Neural progenitor cell (in vitro differentiated cells): ENCODE results near the gene POLR1G.

Experiments used
- EZH2 ChIP-seq: fragments of 200-600 bp; sonication (generic); IDR thresholded peaks from 2 replicates; pipeline ENCODE4 v1.6.1; 2017; ENCODE audit warnings: antibody characterized with exemption, mild to moderate bottlenecking, moderate library complexity
- TF ChIP-seq, protein P1 (sequence below): fragments of 200-600 bp; sonication (generic); IDR thresholded peaks from 2 replicates; pipeline ENCODE4 v1.5.1; 2017; ENCODE audit warnings: antibody characterized with exemption, mild to moderate bottlenecking

DNA sequence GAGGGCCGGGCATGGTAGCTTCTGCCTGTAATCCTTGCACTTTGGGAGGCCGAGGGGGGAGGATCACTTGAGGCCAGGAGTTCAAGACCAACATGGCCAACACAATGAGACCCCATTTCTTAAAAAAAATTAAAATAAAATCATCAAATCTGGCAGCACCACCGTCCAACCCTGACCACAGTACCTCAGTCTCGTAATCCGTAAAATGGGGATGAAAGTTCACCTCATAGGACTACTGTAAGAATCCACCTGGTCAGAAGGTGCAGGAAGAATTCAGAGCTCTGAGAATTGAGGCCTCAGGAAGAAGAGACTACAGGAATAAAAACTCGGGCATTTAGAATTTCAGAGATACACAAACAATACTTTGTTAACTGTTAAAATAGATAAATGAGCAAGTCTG, 4.6 kb upstream of the POLR1G start:
- TF ChIP-seq, protein P1, sequence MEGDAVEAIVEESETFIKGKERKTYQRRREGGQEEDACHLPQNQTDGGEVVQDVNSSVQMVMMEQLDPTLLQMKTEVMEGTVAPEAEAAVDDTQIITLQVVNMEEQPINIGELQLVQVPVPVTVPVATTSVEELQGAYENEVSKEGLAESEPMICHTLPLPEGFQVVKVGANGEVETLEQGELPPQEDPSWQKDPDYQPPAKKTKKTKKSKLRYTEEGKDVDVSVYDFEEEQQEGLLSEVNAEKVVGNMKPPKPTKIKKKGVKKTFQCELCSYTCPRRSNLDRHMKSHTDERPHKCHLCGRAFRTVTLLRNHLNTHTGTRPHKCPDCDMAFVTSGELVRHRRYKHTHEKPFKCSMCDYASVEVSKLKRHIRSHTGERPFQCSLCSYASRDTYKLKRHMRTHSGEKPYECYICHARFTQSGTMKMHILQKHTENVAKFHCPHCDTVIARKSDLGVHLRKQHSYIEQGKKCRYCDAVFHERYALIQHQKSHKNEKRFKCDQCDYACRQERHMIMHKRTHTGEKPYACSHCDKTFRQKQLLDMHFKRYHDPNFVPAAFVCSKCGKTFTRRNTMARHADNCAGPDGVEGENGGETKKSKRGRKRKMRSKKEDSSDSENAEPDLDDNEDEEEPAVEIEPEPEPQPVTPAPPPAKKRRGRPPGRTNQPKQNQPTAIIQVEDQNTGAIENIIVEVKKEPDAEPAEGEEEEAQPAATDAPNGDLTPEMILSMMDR: no peak
- TF ChIP-seq EZH2: no peak
